K562 (cell line): Measurements from ENCODE around the gene ROM1. TPM values are rescaled to one million over a fixed set of nuclear protein-coding genes. Genes with fewer than 3 reads are reported as not detected.

Experiments used
- ATAC-seq: fragments of 200-7000 bp; cut with Tn5 transposase; 3 replicates; pipeline ENCODE4 v1.9.1; 2020; ENCODE audit warnings: moderate library complexity
- BruUV-seq: library from RNA; stranded (reverse); fragments of 400-500 nt; replicated peaks from 2 replicates; lab custom pipeline; 2021; lab: Mats Ljungman, UMichigan
- CTCF ChIA-PET: fragments of 300-600 bp; formaldehyde crosslinking; extraction: SDS; loops from one replicate; lab custom pipeline; 2021; ENCODE audit warnings: low intra/inter-chr PET ratio; lab: Yijun Ruan, JAX
- POLR2A ChIA-PET: fragments of 300-600, 350-650 bp; sonication (Branson Sonifier 250); formaldehyde crosslinking; extraction: SDS; loops from one replicate; lab custom pipeline; 2021; ENCODE audit warnings: antibody characterized with exemption, inconsistent platforms; lab: Yijun Ruan, JAX
- DNase-seq, 4 experiments: peaks; one replicate each; pipeline versions ENCODE4 v3.0.0 to v3.0.0-alpha.2; 2011 to 2018; ENCODE audit warnings: low spot score in 3 of 4, mixed read lengths in 3 of 4; ENCODE audit errors: extremely low read depth in 1 of 4
- FAIRE-seq: peaks from 2 replicates; lab custom pipeline; 2011; peaks lifted over from hg19 to GRCh38; lab: Jason Lieb, UNC
- H2AFZ ChIP-seq: 2 replicates; pipeline ENCODE4 v1.6.0; 2011; ENCODE audit warnings: low read depth, low read length, control low read depth, inconsistent platforms
- H3K27ac ChIP-seq: fragments of 200-600 bp; 3 replicates; pipeline ENCODE4 v1.8.0; 2011; ENCODE audit warnings: low read depth, mild to moderate bottlenecking, control low read depth, inconsistent platforms, low read length, moderate library complexity, mixed read lengths; ENCODE audit errors: extremely low read depth
- H3K27me3 ChIP-seq, 2 experiments: fragments of 300-600 bp in 1 of 2; 2 replicates in 1 of 2; 3 replicates in 1 of 2; pipeline versions ENCODE4 v1.6.0 to v1.8.0; 2011; ENCODE audit warnings: inconsistent platforms in 2 of 2, low read length in 2 of 2, mild to moderate bottlenecking in 1 of 2, mixed read lengths in 1 of 2, moderate library complexity in 1 of 2; ENCODE audit not compliant: control insufficient read depth in 2 of 2, insufficient read depth in 2 of 2
- H3K36me3 ChIP-seq: fragments of 300-600 bp; 3 replicates; pipeline ENCODE4 v1.8.0; 2011; ENCODE audit warnings: mild to moderate bottlenecking, low read length, inconsistent platforms; ENCODE audit not compliant: control insufficient read depth, insufficient read depth
- H3K4me1 ChIP-seq, 2 experiments: fragments of 200-600 bp in 1 of 2; replicated peaks in 1 of 2; 2 replicates in 1 of 2; 3 replicates in 1 of 2; pipeline versions ENCODE4 v1.5.1 to v1.8.0; 2011; ENCODE audit warnings: inconsistent platforms in 2 of 2, low read length in 2 of 2, mild to moderate bottlenecking in 1 of 2, mixed read lengths in 1 of 2, moderate library complexity in 1 of 2; ENCODE audit not compliant: control insufficient read depth in 2 of 2, insufficient read depth in 2 of 2
- H3K4me2 ChIP-seq: 2 replicates; pipeline ENCODE4 v1.6.1; 2011; ENCODE audit warnings: low read length, control low read depth, inconsistent platforms, mixed read lengths; ENCODE audit not compliant: insufficient read depth
- H3K4me3 ChIP-seq: fragments of 200-600 bp; sonication (generic), shearing (Covaris generic); 2 replicates; pipeline ENCODE4 v1.5.1; 2016; ENCODE audit warnings: control low read depth, inconsistent platforms
- H3K79me2 ChIP-seq: fragments of 200-600 bp; 3 replicates; pipeline ENCODE4 v1.8.0; 2011; ENCODE audit warnings: low read length, inconsistent platforms; ENCODE audit not compliant: control insufficient read depth, insufficient read depth
- H3K9ac ChIP-seq, 2 experiments: 2 replicates each; pipeline versions ENCODE4 v1.6.0 to v1.6.1; 2011; ENCODE audit warnings: low read depth in 2 of 2, low read length in 2 of 2, control low read depth in 1 of 2, inconsistent platforms in 1 of 2, mild to moderate bottlenecking in 1 of 2, mixed read lengths in 1 of 2; ENCODE audit not compliant: insufficient read depth in 1 of 2
- H3K9me1 ChIP-seq: one replicate; pipeline ENCODE4 v1.6.0; 2011; ENCODE audit warnings: inconsistent platforms, mild to moderate bottlenecking, low read length, moderate library complexity; ENCODE audit not compliant: control insufficient read depth, insufficient read depth
- H3K9me3 ChIP-seq: replicated peaks from 2 replicates; pipeline ENCODE4 v1.5.1; 2011; ENCODE audit warnings: low read depth, low read length, inconsistent platforms; ENCODE audit not compliant: control insufficient read depth, insufficient read depth
- H4K20me1 ChIP-seq: replicated peaks from 2 replicates; pipeline ENCODE4 v1.6.1; 2011; ENCODE audit warnings: low read length, inconsistent platforms, mixed read lengths; ENCODE audit not compliant: control insufficient read depth, insufficient read depth
- POLR2G ChIP-seq: fragments of 200-400 bp; formaldehyde crosslinking; IDR thresholded peaks from 2 replicates; pipeline ENCODE4 v1.6.1; 2017; ENCODE audit warnings: low read depth, mild to moderate bottlenecking, antibody characterized with exemption, low read length, moderate library complexity
- RBM39 ChIP-seq: fragments of 200-400 bp; formaldehyde crosslinking; optimal IDR thresholded peaks from 2 replicates; pipeline ENCODE3; 2018; ENCODE audit warnings: low read depth, low read length
- ZNF785 ChIP-seq: fragments of 250-450 bp; sonication (Bioruptor Pico); IDR thresholded peaks from 2 replicates; pipeline ENCODE4 v1.4.0; 2020; ENCODE audit warnings: mild to moderate bottlenecking
- WGBS: fragments of 100-300 bp; shearing (Covaris generic); methylation state at CpG from one replicate; pipeline ENCODE4 v1.1.6; 2016; ENCODE audit warnings: low coverage, mixed read lengths; ENCODE audit not compliant: insufficient coverage; ENCODE audit errors: missing lambda C conversion rate; 5-methylcytosine and 5-hydroxymethylcytosine counted together
- in situ Hi-C: fragments of 300-500 bp; cut with MboI; formaldehyde crosslinking; loops from 4 replicates; pipeline ENCODE4 v1.15.0; 2018; ENCODE audit warnings: inconsistent platforms, mixed read lengths
- intact Hi-C: fragments of 100-400 bp; cut with micrococcal nuclease; formaldehyde crosslinking; loops from 2 replicates; pipeline ENCODE4 v1.14.2; 2022
- polyA plus RNA-seq, 8 experiments: library from polyadenylated mRNA; depleted of rRNA in 4 of 8; stranded (reverse) in 5 of 8; unstranded in 3 of 8; fragments of >200 nt; fragmentation: Nextera tagmentation in 2 of 8; fragmentation: Illumina TruSeq in 1 of 8; extraction: Ambion mirVana in 2 of 8; extraction: Trizol in 1 of 8; gene quantifications; 2 replicates each; pipeline versions ENCODE4 v1.2.1 to v1.2.3, GENCODE V29; 2011 to 2014; ENCODE audit warnings: inconsistent platforms in 1 of 8, missing spikeins in 1 of 8
- total RNA-seq, 7 experiments: library from RNA; depleted of rRNA in 6 of 7; stranded (reverse); fragments of >200 nt in 6 of 7; fragmentation: Illumina TruSeq in 2 of 7; extraction: Trizol in 2 of 7; gene quantifications; 2 replicates each; pipeline versions ENCODE4 v1.2.1 to v1.2.3, GENCODE V29; 2011 to 2021; ENCODE audit warnings: low replicate concordance in 1 of 7
- TF ChIP-seq, protein P1 (sequence below): sonication (generic); formaldehyde crosslinking; IDR thresholded peaks from 2 replicates; pipeline ENCODE4 v1.8.1; 2023; ENCODE audit warnings: mild to moderate bottlenecking, missing genetic modification reagents, moderate library complexity

ROM1 gene
- total and polyA plus RNA-seq, 9 of the 15 experiments (the other 6 are each of a cell fraction or from before 2014, with no cell fraction given), result 0.75 to 4.0 (median 2.6) TPM

DNA sequence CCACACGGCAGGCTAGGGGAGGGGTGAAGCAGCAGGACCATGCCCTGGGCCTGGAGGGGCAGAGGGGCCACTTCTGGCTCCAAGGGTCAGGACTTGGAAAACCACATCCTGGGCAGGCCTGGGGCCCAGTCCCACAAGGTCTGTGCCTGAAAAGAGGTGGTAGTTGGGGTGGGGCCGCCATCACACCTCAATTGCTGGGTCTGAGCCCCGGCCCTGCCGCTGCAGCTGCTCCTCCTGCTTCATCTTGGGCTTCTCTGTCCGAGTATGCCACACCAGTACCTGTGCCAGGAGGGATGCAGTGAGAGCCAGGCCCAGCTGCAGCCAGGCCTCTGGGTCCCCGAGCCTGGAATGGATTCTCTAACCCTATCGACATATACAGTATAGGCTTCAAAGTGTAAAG, 2.5 kb downstream of the ROM1 start:
- Histone ChIP-seq H3K27me3 (no peaks in the 10 kb centered on the region), H2AFZ (no peak overlapping the region), H3K4me3 (no peak overlapping the region), H3K79me2 (peaks cover 26% of the 10 kb centered on the region), H3K9ac (peak overlapping the region in 1 of 2 experiments; percentile 65; a peak in 1 of 4 replicates), H4K20me1 (0 out of 2 replicates have a peak, but pooled peaks cover 5% of the 10 kb centered on the region), H3K36me3 (peaks cover 38% of the 10 kb centered on the region), H3K4me2 (no peak overlapping the region), H3K9me3 (no peaks in the 10 kb centered on the region), H3K9me1 (peaks cover 2% of the 10 kb centered on the region), H3K27ac (no peak overlapping the region; the same call in 2 of the 3 replicates), H3K4me1 (peaks cover 28 to 56% of the 10 kb centered on the region in 2 experiments)
- intact Hi-C loops, result no loop called here
- WGBS, result 95% methylated on average over 5 of the region's 7 CpGs
- no peak for FAIRE-seq
- no peak for DNase-seq
- CTCF ChIA-PET, result no interaction called here
- ATAC-seq, result no peak
- POLR2A ChIA-PET, result interaction anchor here (0.5 to 2.2 kb wide), 6 partner anchors 9 to 184 kb away, joined by 3 to 11 read pairs (median 3); partner anchors contain the start of genes MTA2 and TUT1
- no TSS peak for BruUV-seq
- TF ChIP-seq RBM39 (no peak), POLR2G (peak; percentile 61), ZNF785 (CRISPR knock-in tag) (no peak)
- TF ChIP-seq, protein P1, sequence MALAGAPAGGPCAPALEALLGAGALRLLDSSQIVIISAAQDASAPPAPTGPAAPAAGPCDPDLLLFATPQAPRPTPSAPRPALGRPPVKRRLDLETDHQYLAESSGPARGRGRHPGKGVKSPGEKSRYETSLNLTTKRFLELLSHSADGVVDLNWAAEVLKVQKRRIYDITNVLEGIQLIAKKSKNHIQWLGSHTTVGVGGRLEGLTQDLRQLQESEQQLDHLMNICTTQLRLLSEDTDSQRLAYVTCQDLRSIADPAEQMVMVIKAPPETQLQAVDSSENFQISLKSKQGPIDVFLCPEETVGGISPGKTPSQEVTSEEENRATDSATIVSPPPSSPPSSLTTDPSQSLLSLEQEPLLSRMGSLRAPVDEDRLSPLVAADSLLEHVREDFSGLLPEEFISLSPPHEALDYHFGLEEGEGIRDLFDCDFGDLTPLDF (CRISPR knock-in tag), result no peak
- TF ChIP-seq, all 486 proteins: peak for 1
- in situ Hi-C loops, result no loop called here
